Middle frontal gyrus (tissue), 1 donor: Measurements from ENCODE around the gene PLCD3.

ENCODE experiments used
- DNase-seq: peaks from one replicate; pipeline ENCODE4 v3.0.0-alpha.2; 2015; ENCODE audit warnings: low spot score; ENCODE audit errors: extremely low spot score

The PLCD3 gene

DNA sequence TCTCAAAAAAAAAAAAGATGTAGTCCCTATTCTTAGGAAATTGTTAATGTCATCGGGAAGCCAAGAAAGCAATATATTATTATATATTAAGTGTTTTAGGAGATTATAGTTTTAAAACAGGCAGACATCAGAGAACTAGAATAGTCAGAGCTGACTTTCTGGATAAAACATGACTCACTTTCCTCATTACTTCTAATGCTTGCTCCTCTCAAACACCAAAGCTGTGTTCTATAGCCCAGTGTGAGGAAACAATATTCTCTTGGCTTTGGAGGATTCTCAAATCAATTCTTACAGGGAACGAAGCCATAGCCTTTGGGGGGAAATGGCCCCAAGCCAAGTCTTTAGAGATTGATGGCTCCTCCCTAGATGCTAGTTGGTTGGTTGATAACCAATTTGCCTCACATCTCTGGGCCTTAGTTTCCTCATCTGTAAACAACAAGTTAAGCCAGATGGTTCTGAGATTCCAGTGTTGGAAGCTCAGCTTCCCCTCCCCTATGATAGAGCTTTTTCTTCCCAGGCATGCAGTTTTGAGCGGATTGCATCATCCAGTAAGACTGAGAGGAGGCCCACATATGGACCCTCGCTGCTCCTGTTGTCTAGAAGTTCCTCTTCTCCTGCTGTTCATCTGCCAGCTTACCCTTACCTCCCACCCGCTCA is 58.8 kb downstream of the PLCD3 start:
- no peak for DNase-seq

DNA sequence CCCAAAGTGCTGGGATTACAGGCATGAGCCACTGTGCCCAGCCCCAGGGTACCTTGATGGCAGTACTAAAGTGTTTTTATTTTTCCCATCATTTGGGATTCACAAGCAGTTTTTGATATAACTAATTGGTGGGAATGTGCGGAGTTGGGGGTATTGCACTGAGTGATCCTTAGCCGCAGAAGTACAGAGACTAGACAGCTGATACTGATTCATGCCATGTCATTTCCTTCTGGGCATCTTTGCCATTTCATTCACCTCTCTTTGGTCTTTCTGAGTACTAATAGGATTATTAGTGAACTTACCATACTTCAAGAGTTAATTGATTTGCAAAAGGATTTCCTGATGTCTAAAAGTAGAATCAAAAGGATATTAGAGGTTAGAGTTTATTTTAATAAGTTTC is 61.5 kb downstream of the PLCD3 start:
- DNase-seq = no peak

DNA sequence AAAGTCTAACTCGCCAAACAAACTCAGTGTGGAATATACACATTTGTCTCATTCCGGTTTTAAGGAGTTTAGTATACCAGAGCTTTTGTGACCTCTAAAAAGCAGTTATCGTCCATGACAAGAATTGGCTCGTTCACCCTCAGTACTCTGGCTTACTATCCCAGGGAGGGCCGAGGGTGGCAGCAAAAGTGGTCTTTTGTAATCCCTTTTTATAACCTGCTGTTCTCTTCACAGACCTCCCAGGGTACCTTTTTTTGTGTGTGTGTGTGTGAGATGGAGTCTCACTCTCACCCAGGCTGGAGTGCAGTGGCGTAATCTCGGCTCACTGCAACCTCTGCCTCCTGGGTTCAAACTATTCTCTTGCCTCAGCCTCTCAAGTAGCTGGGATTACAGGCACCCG is 62.3 kb downstream of the PLCD3 start:
- no peak for DNase-seq

DNA sequence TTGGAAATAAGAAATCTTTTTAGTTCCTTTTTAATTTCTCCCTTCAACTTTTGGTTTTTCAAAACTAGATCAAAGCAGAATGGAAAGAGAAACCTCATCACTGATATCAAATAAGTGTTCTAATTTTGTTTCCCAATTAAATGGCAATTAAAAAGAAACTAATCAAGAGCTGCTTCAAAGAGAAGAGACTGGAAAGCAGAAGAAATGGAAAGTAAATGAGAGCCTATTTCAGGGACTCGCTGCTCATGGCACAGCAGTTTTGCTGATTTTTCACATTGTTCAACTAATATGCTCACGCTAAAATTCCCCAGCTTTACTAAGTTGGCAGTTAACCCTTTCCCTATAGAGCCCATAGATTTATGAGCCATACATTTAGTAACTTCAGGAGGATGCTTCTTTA is 64.7 kb downstream of the PLCD3 start:
- DNase-seq = no peak

DNA sequence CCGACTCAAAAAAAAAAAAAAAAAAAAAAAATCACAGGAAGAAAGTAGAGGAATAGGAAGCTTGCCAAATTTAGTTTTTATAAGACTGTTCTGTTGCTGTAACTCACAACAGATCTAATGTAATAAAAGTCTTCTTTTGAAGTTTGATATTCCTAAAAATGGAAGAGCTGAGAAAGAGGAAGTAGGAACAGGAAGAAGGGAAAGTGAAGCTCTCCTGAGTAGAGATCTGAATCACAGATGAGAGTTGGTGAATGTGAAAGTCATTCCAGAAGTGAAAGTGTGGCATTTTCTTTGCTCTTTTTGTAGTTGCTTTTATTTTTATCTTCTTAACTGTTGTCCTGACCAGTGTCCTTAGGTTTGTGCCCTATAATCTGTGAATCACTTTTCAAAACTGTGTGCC is 69.1 kb downstream of the PLCD3 start:
- no peak for DNase-seq

DNA sequence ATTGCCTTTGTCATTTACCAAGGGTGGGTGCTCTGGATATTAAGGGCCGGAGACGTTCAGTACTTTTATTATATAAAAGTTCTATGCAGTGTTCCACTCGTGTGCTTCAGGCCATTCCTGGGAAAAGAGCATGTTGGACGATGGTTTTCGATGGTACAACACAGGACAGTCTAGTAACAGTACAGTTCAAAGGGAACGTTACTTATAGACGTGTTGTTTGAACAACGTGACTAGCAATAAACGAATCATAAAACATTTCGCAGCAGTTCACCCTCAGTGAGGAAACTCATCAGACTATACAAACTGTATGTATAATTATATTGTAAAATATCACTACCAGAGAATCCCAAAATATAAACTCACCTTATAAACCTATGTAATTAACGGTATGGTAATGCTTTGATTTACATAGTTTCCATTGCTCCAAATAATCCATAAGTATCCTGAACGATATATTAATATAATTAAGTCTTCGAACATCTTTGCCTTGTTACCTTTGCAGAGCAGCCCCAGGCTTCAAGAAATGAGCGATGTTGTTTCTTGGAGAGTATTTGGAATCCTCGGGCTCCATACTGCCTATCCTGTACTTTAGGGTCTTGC is 70.6 kb downstream of the PLCD3 start:
- DNase-seq = no peak

DNA sequence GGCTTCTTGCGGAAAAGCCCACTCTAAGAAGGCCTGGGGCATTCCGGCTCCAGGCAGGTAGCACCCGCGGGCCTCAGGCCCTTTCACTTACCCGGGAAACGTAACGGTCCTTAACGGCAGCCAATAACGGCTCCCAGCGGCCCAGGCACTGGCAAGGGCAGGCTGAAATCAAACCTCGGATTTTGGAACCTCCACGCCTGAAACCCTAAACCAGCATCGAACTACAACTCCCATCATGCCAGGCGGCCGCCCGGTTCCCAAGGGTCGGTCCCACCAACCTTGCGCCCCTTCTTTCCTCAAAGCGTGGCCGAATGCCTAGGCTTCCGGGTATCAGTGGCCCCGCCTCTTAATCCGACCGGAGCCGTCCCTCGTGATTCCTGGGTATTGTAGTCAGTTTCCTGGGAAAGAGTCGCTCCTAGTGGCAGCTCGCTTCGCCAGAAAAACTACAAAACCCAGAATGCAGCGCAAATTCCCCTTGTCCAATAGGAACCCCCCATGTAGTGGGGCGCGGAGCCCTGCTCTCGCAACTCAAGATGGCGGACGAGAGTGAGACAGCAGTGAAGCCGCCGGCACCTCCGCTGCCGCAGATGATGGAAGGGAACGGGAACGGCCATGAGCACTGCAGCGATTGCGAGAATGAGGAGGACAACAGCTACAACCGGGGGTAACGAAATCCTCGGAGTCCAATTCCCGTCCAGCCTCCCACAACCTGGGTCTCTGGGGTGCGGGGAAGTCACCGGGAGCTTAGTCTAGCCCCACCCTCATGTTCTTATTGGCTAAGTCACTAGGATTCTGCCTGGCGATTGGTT is 71.3 kb downstream of the PLCD3 start, which contains the start of gene NMT1:
Gene NMT1 (plus strand): TSS at position 521 of the 809 bp plus-strand sequence. CDS start 13 bp downstream, at position 534.
- DNase-seq = peak; percentile 98

DNA sequence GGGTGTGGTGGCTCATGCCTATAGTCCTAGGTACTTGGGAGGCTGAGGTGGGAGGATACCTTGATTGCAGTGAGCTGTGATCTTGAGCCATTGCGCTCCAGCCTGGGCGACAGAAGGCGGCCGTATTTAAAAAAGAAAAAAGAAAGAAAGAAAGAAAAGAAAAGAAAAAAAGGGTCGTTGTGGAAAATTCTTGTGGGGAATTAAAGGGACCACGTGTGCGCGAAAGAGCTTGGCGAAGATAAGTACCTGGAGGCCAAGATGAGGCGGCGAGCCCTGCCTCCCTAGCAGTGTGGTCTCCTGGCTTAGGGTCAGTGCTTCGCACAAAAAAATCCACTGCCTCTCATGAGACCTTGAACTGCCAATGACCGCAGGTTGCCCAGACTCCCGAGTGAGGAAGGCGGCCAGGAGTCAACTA is 71.9 kb downstream of the PLCD3 start:
- no peak for DNase-seq
